Right lobe of liver (tissue), 4 donors: ENCODE data around the gene ITGA8.

Source experiments
- POLR2A ChIP-seq: fragments of 450-650 bp; IDR thresholded peaks from one replicate; pipeline ENCODE4 v1.6.1; 2017; ENCODE audit warnings: antibody characterized with exemption, mild to moderate bottlenecking
- TF ChIP-seq, protein P1 (sequence below), 4 donors: fragments of 200-600 bp in 3 of 4; fragments of 450-650 bp in 1 of 4; IDR thresholded peaks; one replicate each; pipeline versions ENCODE4 v1.5.1 to v1.8.0; 2016 to 2022; ENCODE audit warnings: antibody characterized with exemption in 4 of 4, mild to moderate bottlenecking in 2 of 4
- donor health status: DM: no; HTN: no; CAD: no.
- donor health status: DM: no; HTN: no; CAD: no.
- donor health status: DM: no; HTN: yes; CAD: no.

DNA sequence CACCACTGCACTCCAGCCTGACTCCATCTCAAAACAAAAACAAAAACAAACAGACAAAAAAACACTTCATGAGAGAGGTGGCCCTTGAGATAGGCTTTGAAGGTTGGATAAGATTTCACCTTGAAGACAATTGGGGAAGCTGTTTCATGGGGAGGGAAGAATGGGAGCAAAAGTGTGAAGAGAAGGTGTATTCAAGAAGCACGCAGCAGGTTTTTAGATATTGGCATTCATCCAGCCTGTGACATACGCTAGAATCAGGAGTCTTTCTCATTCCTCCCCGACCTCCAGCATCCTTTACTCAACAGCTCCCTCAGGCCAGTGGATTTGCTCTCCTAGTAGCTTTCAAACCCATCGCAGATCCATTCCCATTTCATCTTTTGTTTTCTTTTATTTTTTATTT lies 232.3 kb downstream of the ITGA8 start:
- TF ChIP-seq, protein P1, sequence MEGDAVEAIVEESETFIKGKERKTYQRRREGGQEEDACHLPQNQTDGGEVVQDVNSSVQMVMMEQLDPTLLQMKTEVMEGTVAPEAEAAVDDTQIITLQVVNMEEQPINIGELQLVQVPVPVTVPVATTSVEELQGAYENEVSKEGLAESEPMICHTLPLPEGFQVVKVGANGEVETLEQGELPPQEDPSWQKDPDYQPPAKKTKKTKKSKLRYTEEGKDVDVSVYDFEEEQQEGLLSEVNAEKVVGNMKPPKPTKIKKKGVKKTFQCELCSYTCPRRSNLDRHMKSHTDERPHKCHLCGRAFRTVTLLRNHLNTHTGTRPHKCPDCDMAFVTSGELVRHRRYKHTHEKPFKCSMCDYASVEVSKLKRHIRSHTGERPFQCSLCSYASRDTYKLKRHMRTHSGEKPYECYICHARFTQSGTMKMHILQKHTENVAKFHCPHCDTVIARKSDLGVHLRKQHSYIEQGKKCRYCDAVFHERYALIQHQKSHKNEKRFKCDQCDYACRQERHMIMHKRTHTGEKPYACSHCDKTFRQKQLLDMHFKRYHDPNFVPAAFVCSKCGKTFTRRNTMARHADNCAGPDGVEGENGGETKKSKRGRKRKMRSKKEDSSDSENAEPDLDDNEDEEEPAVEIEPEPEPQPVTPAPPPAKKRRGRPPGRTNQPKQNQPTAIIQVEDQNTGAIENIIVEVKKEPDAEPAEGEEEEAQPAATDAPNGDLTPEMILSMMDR (IDR thresholded peaks at IDR 0.05): no peak
- TF ChIP-seq POLR2A: no peak
